GM23248 (cell line): Measurements from ENCODE around the gene TRIO. TPM values are rescaled to one million over a fixed set of nuclear protein-coding genes. Genes with fewer than 3 reads are reported as not detected.

ENCODE experiments used
- DNase-seq: peaks from one replicate; pipeline ENCODE4 v3.0.0-alpha.2; 2015
- H2AFZ ChIP-seq: fragments of 200-600 bp; sonication (generic); 2 replicates; pipeline ENCODE4 v1.6.1; 2016; ENCODE audit warnings: antibody characterized with exemption
- H3F3A ChIP-seq: fragments of 200-600 bp; sonication (generic); 2 replicates; pipeline ENCODE4 v1.6.1; 2016; ENCODE audit warnings: mild to moderate bottlenecking, antibody characterized with exemption, mixed run types; ENCODE audit not compliant: insufficient read depth
- H3K27ac ChIP-seq: fragments of 200-600 bp; sonication (generic); 2 replicates; pipeline ENCODE4 v1.5.1; 2016; ENCODE audit warnings: mild to moderate bottlenecking
- H3K27me3 ChIP-seq: fragments of 200-600 bp; sonication (generic); replicated peaks from 2 replicates; pipeline ENCODE4 v1.6.1; 2016; ENCODE audit warnings: mild to moderate bottlenecking; ENCODE audit not compliant: insufficient read depth
- H3K36me3 ChIP-seq: fragments of 200-600 bp; sonication (generic); 2 replicates; pipeline ENCODE4 v1.6.1; 2016; ENCODE audit warnings: low read depth, mild to moderate bottlenecking
- H3K4me1 ChIP-seq: fragments of 200-600 bp; sonication (generic); 2 replicates; pipeline ENCODE4 v1.6.1; 2016; ENCODE audit warnings: mild to moderate bottlenecking; ENCODE audit not compliant: insufficient read depth
- H3K4me2 ChIP-seq: fragments of 200-600 bp; sonication (generic); one replicate; pipeline ENCODE4 v1.6.1; 2016; ENCODE audit warnings: mild to moderate bottlenecking; ENCODE audit not compliant: unreplicated experiment
- H3K4me3 ChIP-seq: fragments of 200-600 bp; sonication (generic); 2 replicates; pipeline ENCODE4 v1.5.1; 2016; ENCODE audit warnings: mild to moderate bottlenecking
- H3K79me2 ChIP-seq: fragments of 200-600 bp; sonication (generic); 2 replicates; pipeline ENCODE4 v1.6.1; 2016; ENCODE audit warnings: mild to moderate bottlenecking; ENCODE audit not compliant: insufficient read depth
- H3K9ac ChIP-seq: fragments of 200-600 bp; sonication (generic); 2 replicates; pipeline ENCODE4 v1.6.1; 2016; ENCODE audit warnings: mild to moderate bottlenecking
- H3K9me2 ChIP-seq: fragments of 200-600 bp; sonication (generic); 2 replicates; pipeline ENCODE4 v1.6.1; 2016; ENCODE audit warnings: mixed run types, mild to moderate bottlenecking, moderate library complexity; ENCODE audit not compliant: insufficient read depth
- H3K9me3 ChIP-seq: fragments of 200-600 bp; sonication (generic); one replicate; pipeline ENCODE4 v1.6.1; 2017; ENCODE audit warnings: low read depth
- H4K20me1 ChIP-seq: fragments of 200-600 bp; sonication (generic); 2 replicates; pipeline ENCODE4 v1.6.0; 2016; ENCODE audit not compliant: insufficient read depth
- EZH2 ChIP-seq: fragments of 200-600 bp; sonication (generic); IDR thresholded peaks from 2 replicates; pipeline ENCODE4 v1.6.1; 2018; ENCODE audit warnings: antibody characterized with exemption, mild to moderate bottlenecking; ENCODE audit not compliant: insufficient read depth, poor library complexity, severe bottlenecking
- EZH2phosphoT487 ChIP-seq: fragments of 200-600 bp; sonication (generic); IDR thresholded peaks from 2 replicates; pipeline ENCODE4 v1.6.1; 2018; ENCODE audit warnings: antibody characterized with exemption, moderate library complexity, mild to moderate bottlenecking, low read depth; ENCODE audit not compliant: insufficient read depth
- WGBS, 2 experiments: methylation state at CpG; one replicate each; pipeline ENCODE4 v1.1.6; 2015 to 2017; ENCODE audit warnings: low lambda C conversion rate in 2 of 2, low coverage in 1 of 2; ENCODE audit errors: missing lambda C conversion rate in 2 of 2; 5-methylcytosine and 5-hydroxymethylcytosine counted together
- in situ Hi-C: fragments of 300-500 bp; cut with MboI; formaldehyde crosslinking; loops from 2 replicates; pipeline ENCODE4 v1.15.0; 2020
- polyA plus RNA-seq: library from polyadenylated mRNA; unstranded; fragments of >200 nt; fragmentation: Nextera tagmentation; extraction: Ambion mirVana; gene quantifications from 2 replicates; pipeline ENCODE4 v1.2.1, GENCODE V29; 2016
- total RNA-seq: library from RNA; depleted of rRNA; stranded (reverse); fragments of >200 nt; shearing (Covaris generic); gene quantifications from 2 replicates; pipeline ENCODE4 v1.2.3, GENCODE V29; 2014

Gene TRIO
- total and polyA plus RNA-seq, 2 experiments from 2014 or later: 28.1 to 198 TPM

- TF ChIP-seq EZH2 (no peak), EZH2phosphoT487 (no peak)
- Histone ChIP-seq H3K9me3 (no peaks in the 10 kb centered on the region), H3K9ac (no peak overlapping the region), H4K20me1 (no peaks in the 10 kb centered on the region), H3K27me3 (no peaks in the 10 kb centered on the region), H3K9me2 (no peaks in the 10 kb centered on the region), H3K4me1 (no peaks in the 10 kb centered on the region), H3K36me3 (peaks cover 47% of the 10 kb centered on the region), H3K79me2 (peaks cover 2% of the 10 kb centered on the region; the same call in 1 of the 2 replicates), H3K27ac (no peak overlapping the region), H2AFZ (no peak overlapping the region), H3F3A (peaks cover 80% of the 10 kb centered on the region), H3K4me3 (no peak overlapping the region), H3K4me2 (no peak overlapping the region)
- 94 to 96% methylated on average over 20 of the region's 20 CpGs for WGBS, 2 experiments
- in situ Hi-C loops: no loop called here
- DNase-seq: no peak
Measured at GRCh38 chr5:14508046-14508445, 364.9 kb downstream of the TRIO start.

DNA sequence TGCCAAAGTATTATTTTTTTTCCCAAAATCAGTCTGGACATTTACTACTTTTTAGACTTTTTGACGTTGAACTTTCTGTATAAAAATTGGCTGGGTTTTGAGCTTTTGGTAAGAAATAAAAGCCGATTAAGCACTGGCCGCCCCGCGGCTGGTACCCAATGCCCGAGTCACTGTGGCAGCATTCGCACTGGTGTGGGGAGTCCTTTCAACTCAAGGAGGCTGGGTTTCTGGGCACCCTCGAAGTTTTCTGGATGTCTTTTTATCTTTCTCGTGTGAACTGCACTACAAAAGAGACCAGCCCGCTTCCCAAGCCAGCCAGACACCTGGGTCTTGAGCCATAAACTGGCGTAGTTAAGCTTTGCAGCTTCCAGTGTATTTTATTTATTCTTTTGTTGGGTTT, 366.4 kb downstream of the TRIO start:
- Histone ChIP-seq H3K9ac (no peak overlapping the region), H3K4me3 (no peak overlapping the region), H3K27ac (no peak overlapping the region), H3K9me3 (no peaks in the 10 kb centered on the region), H3K4me1 (no peaks in the 10 kb centered on the region), H3K4me2 (no peak overlapping the region), H3K9me2 (no peaks in the 10 kb centered on the region), H3K27me3 (no peaks in the 10 kb centered on the region), H2AFZ (no peak overlapping the region), H3F3A (peaks cover 83% of the 10 kb centered on the region), H3K79me2 (no peaks in the 10 kb centered on the region), H3K36me3 (peaks cover 38% of the 10 kb centered on the region), H4K20me1 (no peaks in the 10 kb centered on the region)
- WGBS, 2 experiments: 67 to 72% methylated on average over 11 of the region's 11 CpGs
- no peak for DNase-seq
- in situ Hi-C loops: no loop called here
- no peak for TF ChIP-seq EZH2
- no peak for TF ChIP-seq EZH2phosphoT487

DNA sequence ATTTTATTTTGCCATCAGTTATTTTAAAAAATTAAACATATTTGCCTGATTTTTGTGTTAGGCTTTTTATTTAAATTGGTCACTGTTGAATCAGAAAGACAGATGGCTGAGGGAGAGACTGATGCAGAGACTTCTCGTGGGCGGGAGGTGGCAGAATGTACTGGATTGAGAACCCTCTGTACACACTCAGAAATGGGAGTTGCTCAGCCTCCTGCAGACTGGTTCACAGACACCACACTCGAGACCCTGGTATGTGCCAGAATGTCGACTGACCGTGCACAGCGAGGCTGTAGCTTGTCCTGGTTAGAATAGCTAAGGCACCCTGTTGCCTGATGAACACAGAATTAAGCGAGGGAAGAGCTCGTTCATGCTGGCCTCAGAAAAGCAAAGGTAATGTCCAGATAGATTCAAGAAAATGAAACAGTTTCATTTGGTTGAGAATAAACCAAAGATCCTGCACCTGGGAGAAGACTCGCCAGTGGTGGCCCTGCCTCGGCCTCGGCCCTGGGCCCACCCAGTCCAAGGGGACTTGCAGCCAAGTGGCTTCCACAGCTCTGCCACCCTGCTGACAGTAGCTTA, 367.1 kb downstream of the TRIO start:
- H3K9me3 ChIP-seq: no peaks in the 10 kb centered on the region
- no peaks in the 10 kb centered on the region for H3K79me2 ChIP-seq
- TF ChIP-seq EZH2phosphoT487 (no peak), EZH2 (no peak)
- H2AFZ ChIP-seq: no peak overlapping the region
- 67 to 74% methylated on average over 11 of the region's 11 CpGs for WGBS, 2 experiments
- H3K9ac ChIP-seq: no peak overlapping the region
- in situ Hi-C loops: no loop called here
- H4K20me1 ChIP-seq: no peaks in the 10 kb centered on the region
- no peaks in the 10 kb centered on the region for H3K27me3 ChIP-seq
- DNase-seq: peak; percentile 44
- H3K4me2 ChIP-seq: no peak overlapping the region
- no peaks in the 10 kb centered on the region for H3K4me1 ChIP-seq
- H3F3A ChIP-seq: peaks cover 76% of the 10 kb centered on the region
- peaks cover 33% of the 10 kb centered on the region for H3K36me3 ChIP-seq
- no peak overlapping the region for H3K27ac ChIP-seq
- H3K9me2 ChIP-seq: no peaks in the 10 kb centered on the region
- no peak overlapping the region for H3K4me3 ChIP-seq

DNA sequence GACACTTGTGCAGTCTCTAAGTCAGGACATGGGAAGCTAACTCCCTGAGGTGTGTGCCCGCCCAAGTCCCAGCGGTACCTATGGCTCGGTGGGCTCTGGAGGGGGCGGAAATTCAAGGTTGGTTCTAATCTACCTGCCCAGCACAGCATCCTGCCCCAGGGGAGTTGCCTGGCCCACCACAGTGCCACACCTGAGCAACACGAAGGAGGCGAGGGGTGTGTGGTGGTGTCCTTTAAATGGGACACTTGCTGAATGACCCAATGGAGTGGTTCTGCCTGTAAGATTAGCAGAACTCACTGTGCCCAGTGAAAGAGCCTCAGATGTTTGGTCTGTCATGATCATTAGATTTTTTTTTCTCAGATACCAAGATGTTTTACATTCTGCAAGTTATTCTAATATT, 367.7 kb downstream of the TRIO start:
- 96 to 97% methylated on average over 6 of the region's 6 CpGs for WGBS, 2 experiments
- Histone ChIP-seq H3K36me3 (peaks cover 29% of the 10 kb centered on the region), H3K27me3 (no peaks in the 10 kb centered on the region), H2AFZ (no peak overlapping the region), H4K20me1 (no peaks in the 10 kb centered on the region), H3K79me2 (no peaks in the 10 kb centered on the region), H3K9me2 (no peaks in the 10 kb centered on the region), H3F3A (peaks cover 73% of the 10 kb centered on the region), H3K9me3 (no peaks in the 10 kb centered on the region), H3K4me2 (no peak overlapping the region), H3K4me3 (no peak overlapping the region), H3K27ac (no peak overlapping the region), H3K4me1 (no peaks in the 10 kb centered on the region), H3K9ac (no peak overlapping the region)
- TF ChIP-seq EZH2phosphoT487: no peak
- TF ChIP-seq EZH2: no peak
- no peak for DNase-seq
- in situ Hi-C loops: no loop called here
